ENCODE data around the gene DSC3.
"Not testable (repeated sequence)": the region's sequence is repeated elsewhere in the genome, so short reads cannot be mapped to it uniquely, and the experiment has no call there.

The DSC3 gene

DNA sequence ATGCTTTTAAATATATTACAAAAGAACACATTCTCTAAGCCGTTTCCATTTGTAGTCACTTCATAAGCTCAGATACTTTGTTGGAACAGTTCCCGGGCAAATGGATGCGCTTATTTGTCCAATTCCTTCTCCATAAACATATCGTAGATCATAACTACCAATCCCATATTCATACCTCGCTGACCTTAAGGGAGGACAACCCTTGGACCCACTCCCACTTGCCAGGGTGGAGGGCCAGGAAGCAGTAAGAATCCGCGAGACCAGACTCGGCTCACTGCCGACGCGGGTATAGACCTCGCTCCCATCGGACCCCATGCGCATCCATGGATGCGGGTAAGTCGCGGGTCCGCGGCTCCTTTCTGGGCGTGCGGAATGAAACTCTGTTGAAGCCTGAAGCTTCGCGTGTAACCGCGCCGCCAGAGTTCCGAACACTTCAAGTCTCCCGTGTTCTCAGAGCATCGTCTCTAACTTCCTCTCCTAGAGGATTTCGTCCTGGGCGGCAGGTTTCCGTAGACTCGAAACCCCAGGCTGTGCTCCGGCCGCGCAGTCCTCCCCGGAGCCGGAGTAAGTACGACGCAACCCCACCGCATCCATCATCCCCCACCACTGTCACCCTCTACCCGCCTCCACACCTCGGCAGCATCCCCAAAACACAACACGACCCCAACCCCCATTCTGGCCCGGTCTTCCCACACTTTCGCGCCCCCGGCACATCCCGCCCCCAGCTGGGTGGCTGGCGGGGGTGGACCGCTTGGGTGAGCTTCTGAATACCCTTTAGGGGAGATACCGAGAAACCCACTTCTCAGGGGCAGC is 1.1 kb downstream of the DSC3 start:
- Histone ChIP-seq H3K27ac (ENCODE audit: low read length) (no peak overlapping the region), H4K20me1 (ENCODE audit: insufficient read depth, low read length) (no peaks in the 10 kb centered on the region), H3K4me1 (ENCODE audit: low read length) (no peaks in the 10 kb centered on the region), H3K4me3 (ENCODE audit: low read length) (no peak overlapping the region), H3K9me3 (replicated peaks; ENCODE audit: insufficient read depth, low read length) (no peaks in the 10 kb centered on the region), H3K9me2 (replicated peaks; ENCODE audit: insufficient read depth, low read length) (no peaks in the 10 kb centered on the region), H3K4me2 (ENCODE audit: low read depth, low read length) (no peak overlapping the region), H3K79me2 (ENCODE audit: low read length) (no peaks in the 10 kb centered on the region), H2AFZ (ENCODE audit: low read length) (no peak overlapping the region), H3K27me3 (replicated peaks; ENCODE audit: insufficient read depth, low read length) (no peaks in the 10 kb centered on the region), H3F3A (ENCODE audit: insufficient read depth, low read length) (no peaks in the 10 kb centered on the region), H3K9ac (ENCODE audit: low read length) (no peak overlapping the region), H3K36me3 (replicated peaks; ENCODE audit: insufficient read depth, low read length) (no peaks in the 10 kb centered on the region)
- TF ChIP-seq, protein P1, sequence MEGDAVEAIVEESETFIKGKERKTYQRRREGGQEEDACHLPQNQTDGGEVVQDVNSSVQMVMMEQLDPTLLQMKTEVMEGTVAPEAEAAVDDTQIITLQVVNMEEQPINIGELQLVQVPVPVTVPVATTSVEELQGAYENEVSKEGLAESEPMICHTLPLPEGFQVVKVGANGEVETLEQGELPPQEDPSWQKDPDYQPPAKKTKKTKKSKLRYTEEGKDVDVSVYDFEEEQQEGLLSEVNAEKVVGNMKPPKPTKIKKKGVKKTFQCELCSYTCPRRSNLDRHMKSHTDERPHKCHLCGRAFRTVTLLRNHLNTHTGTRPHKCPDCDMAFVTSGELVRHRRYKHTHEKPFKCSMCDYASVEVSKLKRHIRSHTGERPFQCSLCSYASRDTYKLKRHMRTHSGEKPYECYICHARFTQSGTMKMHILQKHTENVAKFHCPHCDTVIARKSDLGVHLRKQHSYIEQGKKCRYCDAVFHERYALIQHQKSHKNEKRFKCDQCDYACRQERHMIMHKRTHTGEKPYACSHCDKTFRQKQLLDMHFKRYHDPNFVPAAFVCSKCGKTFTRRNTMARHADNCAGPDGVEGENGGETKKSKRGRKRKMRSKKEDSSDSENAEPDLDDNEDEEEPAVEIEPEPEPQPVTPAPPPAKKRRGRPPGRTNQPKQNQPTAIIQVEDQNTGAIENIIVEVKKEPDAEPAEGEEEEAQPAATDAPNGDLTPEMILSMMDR (IDR thresholded peaks at IDR 0.05; ENCODE audit: low read length) = no peak
- no peak for TF ChIP-seq EZH2 (optimal IDR thresholded peaks at IDR 0.05; ENCODE audit: low read depth, low read length)
- DNase-seq = no peak

- H3K79me2 ChIP-seq (ENCODE audit: low read length) = no peaks in the 10 kb centered on the region
- H3K4me2 ChIP-seq (ENCODE audit: low read depth, low read length) = no peak overlapping the region
- no peak overlapping the region for H3K27ac ChIP-seq (ENCODE audit: low read length)
- no peaks in the 10 kb centered on the region for H3K27me3 ChIP-seq (replicated peaks; ENCODE audit: insufficient read depth, low read length)
- no peaks in the 10 kb centered on the region for H3F3A ChIP-seq (ENCODE audit: insufficient read depth, low read length)
- no peak for DNase-seq
- no peaks in the 10 kb centered on the region for H3K9me3 ChIP-seq (replicated peaks; ENCODE audit: insufficient read depth, low read length)
- no peak overlapping the region for H3K9ac ChIP-seq (ENCODE audit: low read length)
- H4K20me1 ChIP-seq (ENCODE audit: insufficient read depth, low read length) = no peaks in the 10 kb centered on the region
- H3K4me1 ChIP-seq (ENCODE audit: low read length) = no peaks in the 10 kb centered on the region
- TF ChIP-seq EZH2phosphoT487 (IDR thresholded peaks at IDR 0.05; ENCODE audit: low read length) = no peak
- TF ChIP-seq, protein P1 (IDR thresholded peaks at IDR 0.05; ENCODE audit: low read length) = no peak
- no peak for TF ChIP-seq EZH2 (optimal IDR thresholded peaks at IDR 0.05; ENCODE audit: low read depth, low read length)
- no peaks in the 10 kb centered on the region for H3K9me2 ChIP-seq (replicated peaks; ENCODE audit: insufficient read depth, low read length)
- H3K36me3 ChIP-seq (replicated peaks; ENCODE audit: insufficient read depth, low read length) = no peaks in the 10 kb centered on the region
- H2AFZ ChIP-seq (ENCODE audit: low read length) = no peak overlapping the region
- no peak overlapping the region for H3K4me3 ChIP-seq (ENCODE audit: low read length)
Observed at GRCh38 chr18:31040686-31041270, 1.8 kb downstream of the DSC3 start.

- Histone ChIP-seq H3K9ac (ENCODE audit: low read length) (no peak overlapping the region), H3K27ac (ENCODE audit: low read length) (no peak overlapping the region), H3K27me3 (replicated peaks; ENCODE audit: insufficient read depth, low read length) (no peaks in the 10 kb centered on the region), H3K4me3 (ENCODE audit: low read length) (no peak overlapping the region), H3K79me2 (ENCODE audit: low read length) (no peaks in the 10 kb centered on the region), H3K36me3 (replicated peaks; ENCODE audit: insufficient read depth, low read length) (no peaks in the 10 kb centered on the region), H3K9me2 (replicated peaks; ENCODE audit: insufficient read depth, low read length) (no peaks in the 10 kb centered on the region), H3K4me2 (ENCODE audit: low read depth, low read length) (no peak overlapping the region), H3F3A (ENCODE audit: insufficient read depth, low read length) (no peaks in the 10 kb centered on the region), H4K20me1 (ENCODE audit: insufficient read depth, low read length) (no peaks in the 10 kb centered on the region), H3K9me3 (replicated peaks; ENCODE audit: insufficient read depth, low read length) (no peaks in the 10 kb centered on the region), H3K4me1 (ENCODE audit: low read length) (no peaks in the 10 kb centered on the region), H2AFZ (ENCODE audit: low read length) (no peak overlapping the region)
- TF ChIP-seq EZH2 (optimal IDR thresholded peaks at IDR 0.05; ENCODE audit: low read depth, low read length) = no peak
- TF ChIP-seq, protein P1 (IDR thresholded peaks at IDR 0.05; ENCODE audit: low read length) = no peak
- no peak for TF ChIP-seq EZH2phosphoT487 (IDR thresholded peaks at IDR 0.05; ENCODE audit: low read length)
- DNase-seq = no peak
Observed at GRCh38 chr18:31039426-31039825, 3.1 kb downstream of the DSC3 start.

GRCh38 chr18:31037686-31038085 is 4.9 kb downstream of the DSC3 start:
- H3K4me2 ChIP-seq (ENCODE audit: low read depth, low read length); H4K20me1 ChIP-seq (ENCODE audit: insufficient read depth, low read length); H3K36me3 ChIP-seq (replicated peaks; ENCODE audit: insufficient read depth, low read length); H3K9ac ChIP-seq (ENCODE audit: low read length); H3K27ac ChIP-seq (ENCODE audit: low read length); DNase-seq; H3F3A ChIP-seq (ENCODE audit: insufficient read depth, low read length); H3K79me2 ChIP-seq (ENCODE audit: low read length); H2AFZ ChIP-seq (ENCODE audit: low read length); H3K4me1 ChIP-seq (ENCODE audit: low read length); H3K27me3 ChIP-seq (replicated peaks; ENCODE audit: insufficient read depth, low read length); H3K9me2 ChIP-seq (replicated peaks; ENCODE audit: insufficient read depth, low read length); H3K9me3 ChIP-seq (replicated peaks; ENCODE audit: insufficient read depth, low read length); H3K4me3 ChIP-seq (ENCODE audit: low read length): not testable (repeated sequence)
